Caki2 (cell line): ENCODE results near the gene GRPEL1. TPM values are rescaled to one million over a fixed set of nuclear protein-coding genes. Genes with fewer than 3 reads are reported as not detected.

Source experiments
- DNase-seq: peaks from one replicate; pipeline ENCODE4 v3.0.0-alpha.2; 2015; ENCODE audit warnings: low read depth
- in situ Hi-C: cut with HindIII; loops from 2 replicates; pipeline ENCODE4 v1.10.0; 2016; ENCODE audit warnings: low sequenced_read_pairs, low pct_unique_long_range_greater_than_20kb, mixed read lengths
- total RNA-seq: library from RNA; depleted of rRNA; stranded (reverse); fragments of >200 nt; shearing (Covaris generic); gene quantifications from 2 replicates; pipeline ENCODE4 v1.2.3, GENCODE V29; 2014; ENCODE audit warnings: low replicate concordance

The GRPEL1 gene
- total RNA-seq, 1 experiment from 2014 or later = 20.2 TPM

- peak; percentile 59 for DNase-seq
- in situ Hi-C loops = no loop called here
Observed at GRCh38 chr4:7070729-7071511, 3.1 kb upstream of the GRPEL1 start.

- in situ Hi-C loops = no loop called here
- DNase-seq = no peak
Observed at GRCh38 chr4:7068883-7069282, 1.0 kb upstream of the GRPEL1 start.

GRCh38 chr4:7068279-7068842 lies 497 bp upstream of the GRPEL1 start:
- no peak for DNase-seq
- in situ Hi-C loops = no loop called here

- DNase-seq = no peak
- in situ Hi-C loops = no loop called here
Observed at GRCh38 chr4:7067126-7067451, 775 bp downstream of the GRPEL1 start.

- in situ Hi-C loops = no loop called here
- no peak for DNase-seq
Observed at GRCh38 chr4:7066493-7066892, 1.4 kb downstream of the GRPEL1 start.

GRCh38 chr4:7066006-7066405 lies 1.9 kb downstream of the GRPEL1 start:
- in situ Hi-C loops = no loop called here
- no peak for DNase-seq

GRCh38 chr4:7063362-7063761 lies 4.5 kb downstream of the GRPEL1 start:
- in situ Hi-C loops = no loop called here
- DNase-seq = no peak

GRCh38 chr4:7062816-7063215 lies 5.0 kb downstream of the GRPEL1 start:
- DNase-seq = no peak
- in situ Hi-C loops = no loop called here

- no peak for DNase-seq
- in situ Hi-C loops = no loop called here
Observed at GRCh38 chr4:7061815-7062214, 6.0 kb downstream of the GRPEL1 start.

- in situ Hi-C loops = no loop called here
- no peak for DNase-seq
Observed at GRCh38 chr4:7060346-7061150, 7.3 kb downstream of the GRPEL1 start.

GRCh38 chr4:7059662-7060061 lies 8.2 kb downstream of the GRPEL1 start:
- in situ Hi-C loops = no loop called here
- DNase-seq = no peak

GRCh38 chr4:7058792-7059191 lies 9.1 kb downstream of the GRPEL1 start:
- in situ Hi-C loops = no loop called here
- DNase-seq = no peak

GRCh38 chr4:7055990-7056325 lies 11.9 kb downstream of the GRPEL1 start:
- in situ Hi-C loops = no loop called here
- DNase-seq = no peak

GRCh38 chr4:7055111-7055989 lies 12.5 kb downstream of the GRPEL1 start:
- in situ Hi-C loops = no loop called here
- no peak for DNase-seq

GRCh38 chr4:7054106-7054880 lies 13.6 kb downstream of the GRPEL1 start:
- in situ Hi-C loops = no loop called here
- no peak for DNase-seq

GRCh38 chr4:7052923-7053715 lies 14.7 kb downstream of the GRPEL1 start:
- no peak for DNase-seq
- in situ Hi-C loops = no loop called here

- no peak for DNase-seq
- in situ Hi-C loops = no loop called here
Observed at GRCh38 chr4:7052313-7052712, 15.6 kb downstream of the GRPEL1 start.
